Measurements from ENCODE around the gene PSMB10. TPM values are rescaled to one million over a fixed set of nuclear protein-coding genes. Genes with fewer than 3 reads are reported as not detected.

The PSMB10 gene
- total and polyA plus RNA-seq, 8 donors = 22.8 to 205 (median 73.7) TPM

DNA sequence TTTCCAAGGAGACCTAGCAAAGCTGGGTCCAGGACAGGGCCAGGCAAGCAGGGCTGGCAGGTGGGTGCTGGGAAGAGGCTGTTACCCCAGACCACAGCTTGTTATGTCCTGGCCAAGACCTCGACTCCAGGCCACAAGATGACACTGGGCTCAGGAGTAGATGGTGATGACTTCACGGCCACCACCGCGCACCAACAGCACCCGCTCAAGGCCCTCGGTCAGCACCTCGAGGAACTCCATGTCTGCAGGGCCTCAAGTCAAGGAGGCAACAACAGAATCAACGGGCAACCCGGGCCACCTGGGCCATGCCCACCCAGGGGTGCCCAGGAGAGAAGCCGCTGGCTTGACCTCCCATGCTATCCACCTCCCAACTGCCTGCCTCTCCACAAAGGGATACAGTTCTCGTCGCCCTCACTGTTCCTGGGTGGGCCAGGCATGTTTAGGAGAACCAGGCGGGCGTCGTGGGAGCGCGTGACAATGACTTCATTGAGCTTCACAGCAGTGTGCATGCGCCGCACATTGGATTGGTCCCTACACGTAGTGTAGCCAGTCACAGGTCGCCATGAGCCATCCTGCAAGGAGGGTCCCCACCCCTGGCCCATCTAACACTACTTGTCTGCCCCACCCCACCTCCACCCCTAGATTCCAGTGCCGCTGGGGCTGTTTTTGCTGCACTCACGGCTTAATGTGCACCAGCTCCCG is 8.2 kb upstream of the PSMB10 start:
- no peak for DNase-seq
- H3K27ac ChIP-seq = peak overlapping the region; percentile 5 to 82 (median 76)
- H3K36me3 ChIP-seq = peaks cover 51 to 88% (median 75%) of the 10 kb centered on the region in 4 donors
- H3K27me3 ChIP-seq = no peaks in the 10 kb centered on the region
- H3K4me1 ChIP-seq = peaks cover 25 to 52% (median 47%) of the 10 kb centered on the region in 4 donors
- H3K4me3 ChIP-seq = no peak overlapping the region
- TF ChIP-seq POLR2A (IDR thresholded peaks at IDR 0.05) = no peak
- TF ChIP-seq POLR2AphosphoS5 (IDR thresholded peaks at IDR 0.05) = no peak
- TF ChIP-seq EP300 (IDR thresholded peaks at IDR 0.05) = no peak
- TF ChIP-seq, protein P1, sequence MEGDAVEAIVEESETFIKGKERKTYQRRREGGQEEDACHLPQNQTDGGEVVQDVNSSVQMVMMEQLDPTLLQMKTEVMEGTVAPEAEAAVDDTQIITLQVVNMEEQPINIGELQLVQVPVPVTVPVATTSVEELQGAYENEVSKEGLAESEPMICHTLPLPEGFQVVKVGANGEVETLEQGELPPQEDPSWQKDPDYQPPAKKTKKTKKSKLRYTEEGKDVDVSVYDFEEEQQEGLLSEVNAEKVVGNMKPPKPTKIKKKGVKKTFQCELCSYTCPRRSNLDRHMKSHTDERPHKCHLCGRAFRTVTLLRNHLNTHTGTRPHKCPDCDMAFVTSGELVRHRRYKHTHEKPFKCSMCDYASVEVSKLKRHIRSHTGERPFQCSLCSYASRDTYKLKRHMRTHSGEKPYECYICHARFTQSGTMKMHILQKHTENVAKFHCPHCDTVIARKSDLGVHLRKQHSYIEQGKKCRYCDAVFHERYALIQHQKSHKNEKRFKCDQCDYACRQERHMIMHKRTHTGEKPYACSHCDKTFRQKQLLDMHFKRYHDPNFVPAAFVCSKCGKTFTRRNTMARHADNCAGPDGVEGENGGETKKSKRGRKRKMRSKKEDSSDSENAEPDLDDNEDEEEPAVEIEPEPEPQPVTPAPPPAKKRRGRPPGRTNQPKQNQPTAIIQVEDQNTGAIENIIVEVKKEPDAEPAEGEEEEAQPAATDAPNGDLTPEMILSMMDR (IDR thresholded peaks at IDR 0.05) = no peak
- no peaks in the 10 kb centered on the region for H3K9me3 ChIP-seq
- 86 to 93% (median 92%) methylated on average over 17 to 24 of the region's 24 CpGs for WGBS, 5 donors
- intact Hi-C loops (cut with DNase I; ENCODE audit: low total_unique reads) = no loop called here

DNA sequence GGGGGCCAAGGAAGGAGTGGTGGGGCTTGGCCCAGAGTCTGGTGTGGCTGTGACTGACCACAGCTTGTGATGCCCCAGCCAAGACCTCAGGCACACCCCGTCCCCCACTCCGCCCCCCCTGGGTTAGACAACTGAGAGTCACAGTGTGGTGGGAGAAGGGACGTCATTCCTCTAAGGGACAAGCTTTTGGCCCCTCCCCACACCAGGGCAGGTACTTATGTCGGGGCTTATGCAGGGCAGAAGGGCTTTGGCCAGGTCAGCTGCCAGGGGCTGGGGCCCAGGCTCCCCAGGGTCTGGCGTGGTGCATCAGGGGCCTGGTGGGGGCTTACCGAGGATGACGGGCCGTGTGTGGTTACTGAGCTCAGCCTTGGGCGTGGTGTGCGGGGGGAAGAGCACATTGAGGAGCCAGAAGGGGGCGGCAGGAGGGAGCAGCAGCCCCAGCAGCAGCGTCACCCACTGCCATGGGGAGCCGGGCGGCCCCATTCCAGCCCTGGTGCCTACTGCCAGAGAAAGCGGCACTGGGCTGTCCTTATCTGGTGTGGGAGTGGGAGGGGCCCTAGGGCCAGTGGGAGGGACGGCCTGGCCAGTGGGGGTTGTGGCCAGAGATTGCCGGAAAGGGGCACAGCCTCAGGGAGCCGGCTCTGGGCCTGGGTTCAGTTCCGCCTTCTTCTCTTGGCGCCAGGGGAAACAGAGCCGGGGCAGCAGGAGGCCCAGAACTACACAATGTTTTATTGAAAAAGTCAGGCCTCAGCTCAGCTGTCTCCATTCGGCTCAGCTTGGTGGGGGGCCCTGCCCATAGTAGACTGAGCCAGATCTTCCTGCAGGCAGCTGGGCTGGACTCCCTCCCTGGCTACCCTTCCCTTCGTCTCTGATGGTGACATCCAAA is 7.2 kb upstream of the PSMB10 start, which contains the start of gene LCAT:
Gene LCAT, minus strand, starts transcription at position 502 of the 886 bp plus-strand sequence. Its CDS starts 19 bp downstream, at position 483.
- no peaks in the 10 kb centered on the region for H3K27me3 ChIP-seq
- peak within 1 kb of the TSS; percentile 5 to 82 (median 76) for H3K27ac ChIP-seq
- TF ChIP-seq POLR2A (IDR thresholded peaks at IDR 0.05) (no peak), POLR2AphosphoS5 (IDR thresholded peaks at IDR 0.05) (peak; percentile 38 to 75 (median 57)), EP300 (IDR thresholded peaks at IDR 0.05) (no peak)
- TF ChIP-seq, protein P1 (IDR thresholded peaks at IDR 0.05) = no peak
- intact Hi-C loops (cut with DNase I; ENCODE audit: low total_unique reads) = no loop called here
- peak; percentile 68 to 72 for DNase-seq
- H3K4me3 ChIP-seq = peak within 1 kb of the TSS in 2 of 4 donors; percentile 8 to 18
- H3K36me3 ChIP-seq = peaks cover 41 to 83% (median 67%) of the 10 kb centered on the region in 4 donors
- WGBS, 5 donors = 22 to 55% (median 39%) methylated on average over 22 to 23 of the region's 23 CpGs
- H3K4me1 ChIP-seq = peaks cover 25 to 55% (median 50%) of the 10 kb centered on the region in 4 donors
- H3K9me3 ChIP-seq = no peaks in the 10 kb centered on the region

- intact Hi-C loops (cut with DNase I; ENCODE audit: low total_unique reads) = no loop called here
- peak overlapping the region in 4 of 5 donors; percentile 70 to 82 (median 76) for H3K27ac ChIP-seq
- no peaks in the 10 kb centered on the region for H3K27me3 ChIP-seq
- no peak overlapping the region for H3K4me3 ChIP-seq
- peaks cover 25 to 55% (median 50%) of the 10 kb centered on the region in 4 donors for H3K4me1 ChIP-seq
- DNase-seq = no peak
- WGBS, 5 donors = 62 to 86% (median 70%) methylated on average over 4 to 6 of the region's 6 CpGs
- no peak for TF ChIP-seq POLR2A (IDR thresholded peaks at IDR 0.05)
- TF ChIP-seq EP300 (IDR thresholded peaks at IDR 0.05) = no peak
- TF ChIP-seq POLR2AphosphoS5 (IDR thresholded peaks at IDR 0.05) = no peak
- TF ChIP-seq, protein P1 (IDR thresholded peaks at IDR 0.05) = no peak
- H3K9me3 ChIP-seq = no peaks in the 10 kb centered on the region
- peaks cover 36 to 77% (median 61%) of the 10 kb centered on the region in 4 donors for H3K36me3 ChIP-seq
These were observed 6.6 kb upstream of the PSMB10 start for GRCh38 chr16:67943256-67943618.
